Activated CD8-positive, alpha-beta T cell treated with anti-CD3 and anti-CD28 coated beads for 36 hours (primary cell): ENCODE measurements around the gene LRBA. TPM values are rescaled to one million over a fixed set of nuclear protein-coding genes. Genes with fewer than 3 reads are reported as not detected.

ENCODE experiments used
- ATAC-seq: fragments of 200-7000 bp; cut with Tn5 transposase; one replicate; pipeline ENCODE4 v1.10.0; 2021; ENCODE audit warnings: mild to moderate bottlenecking, moderate library complexity
- CTCF ChIA-PET: fragments of 350-600 bp; sonication (Branson Sonifier 250); formaldehyde crosslinking; loops from one replicate; lab custom pipeline; 2021; ENCODE audit warnings: antibody characterized with exemption; lab: Charles Lee
- POLR2A ChIA-PET: fragments of 350-600 bp; sonication (Branson Sonifier 250); formaldehyde crosslinking; loops from one replicate; lab custom pipeline; 2021; ENCODE audit warnings: antibody characterized with exemption; lab: Charles Lee
- DNase-seq: peaks from one replicate; pipeline ENCODE4 v3.0.0-alpha.2; 2020
- H3K27ac Mint-ChIP-seq: one replicate; pipeline ENCODE4 v1.8.0; 2021; ENCODE audit warnings: mild to moderate bottlenecking, mixed read lengths
- H3K27me3 Mint-ChIP-seq: one replicate; pipeline ENCODE4 v1.8.0; 2021; ENCODE audit warnings: mixed read lengths
- H3K36me3 Mint-ChIP-seq: one replicate; pipeline ENCODE4 v1.8.0; 2021; ENCODE audit warnings: low read depth, mixed read lengths
- H3K4me1 Mint-ChIP-seq: one replicate; pipeline ENCODE4 v1.8.0; 2021; ENCODE audit warnings: low read depth, mixed read lengths
- H3K4me3 Mint-ChIP-seq: one replicate; pipeline ENCODE4 v1.8.0; 2021; ENCODE audit warnings: mild to moderate bottlenecking, moderate library complexity, mixed read lengths
- H3K9me3 Mint-ChIP-seq: one replicate; pipeline ENCODE4 v1.8.0; 2021; ENCODE audit warnings: mixed read lengths
- intact Hi-C: fragments of 100-400 bp; cut with micrococcal nuclease; formaldehyde crosslinking; loops from one replicate; pipeline ENCODE4 v1.10.0; 2022
- total RNA-seq, 2 experiments: library from RNA; stranded (reverse); gene quantifications; one replicate each; pipeline ENCODE4 v1.2.3, GENCODE V29; 2021
- TF ChIP-seq, protein P1 (sequence below): fragments of 200-600 bp; IDR thresholded peaks from one replicate; pipeline ENCODE4 v1.8.0; 2022; ENCODE audit warnings: antibody characterized with exemption, mild to moderate bottlenecking

Gene LRBA
- total RNA-seq, 2 experiments from 2014 or later: 48.1 to 52.5 TPM

DNA sequence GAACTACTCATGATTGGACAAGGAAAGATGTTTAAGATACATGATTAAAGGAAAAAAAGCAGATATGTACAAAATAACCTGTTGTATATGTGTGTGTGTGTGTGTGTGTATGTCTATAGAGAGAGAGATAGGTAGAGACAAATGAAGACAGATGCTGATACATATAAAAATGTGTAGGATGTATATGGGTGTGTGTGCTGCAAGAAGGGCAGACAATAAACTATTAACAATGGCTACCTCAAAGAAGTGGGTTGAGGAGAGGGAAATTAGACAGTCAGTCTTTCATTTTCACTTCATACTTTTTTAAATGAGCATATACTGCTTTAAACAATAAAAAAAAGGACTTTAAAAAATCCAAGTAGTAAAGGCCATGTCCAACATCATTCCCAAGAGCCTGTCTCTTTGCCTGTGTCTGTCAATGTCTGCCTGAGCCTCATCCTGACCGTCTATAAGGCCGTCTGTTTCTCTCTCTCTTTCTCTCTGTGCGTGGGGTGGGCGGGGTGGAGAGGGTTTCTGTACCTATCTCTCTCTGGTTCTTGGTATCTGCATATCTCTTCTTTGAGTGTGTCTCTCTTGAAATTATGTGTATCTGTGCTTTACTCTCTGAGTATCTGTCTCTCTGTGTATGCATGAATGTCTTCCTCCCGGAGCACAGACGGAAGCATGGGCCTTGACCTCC, 62.8 kb downstream of the LRBA start:
- intact Hi-C loops: no loop called here
- ChIA-PET CTCF (no interaction called here), POLR2A (no interaction called here)
- TF ChIP-seq, protein P1, sequence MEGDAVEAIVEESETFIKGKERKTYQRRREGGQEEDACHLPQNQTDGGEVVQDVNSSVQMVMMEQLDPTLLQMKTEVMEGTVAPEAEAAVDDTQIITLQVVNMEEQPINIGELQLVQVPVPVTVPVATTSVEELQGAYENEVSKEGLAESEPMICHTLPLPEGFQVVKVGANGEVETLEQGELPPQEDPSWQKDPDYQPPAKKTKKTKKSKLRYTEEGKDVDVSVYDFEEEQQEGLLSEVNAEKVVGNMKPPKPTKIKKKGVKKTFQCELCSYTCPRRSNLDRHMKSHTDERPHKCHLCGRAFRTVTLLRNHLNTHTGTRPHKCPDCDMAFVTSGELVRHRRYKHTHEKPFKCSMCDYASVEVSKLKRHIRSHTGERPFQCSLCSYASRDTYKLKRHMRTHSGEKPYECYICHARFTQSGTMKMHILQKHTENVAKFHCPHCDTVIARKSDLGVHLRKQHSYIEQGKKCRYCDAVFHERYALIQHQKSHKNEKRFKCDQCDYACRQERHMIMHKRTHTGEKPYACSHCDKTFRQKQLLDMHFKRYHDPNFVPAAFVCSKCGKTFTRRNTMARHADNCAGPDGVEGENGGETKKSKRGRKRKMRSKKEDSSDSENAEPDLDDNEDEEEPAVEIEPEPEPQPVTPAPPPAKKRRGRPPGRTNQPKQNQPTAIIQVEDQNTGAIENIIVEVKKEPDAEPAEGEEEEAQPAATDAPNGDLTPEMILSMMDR: no peak
- peak; percentile 30 for ATAC-seq
- peaks cover 21% of the 10 kb centered on the region for H3K36me3 Mint-ChIP-seq
- peaks cover 6% of the 10 kb centered on the region for H3K9me3 Mint-ChIP-seq
- H3K27me3 Mint-ChIP-seq: no peaks in the 10 kb centered on the region
- peaks cover 58% of the 10 kb centered on the region for H3K4me1 Mint-ChIP-seq
- H3K4me3 Mint-ChIP-seq: no peak overlapping the region
- DNase-seq: no peak
- peak overlapping the region; percentile 0 for H3K27ac Mint-ChIP-seq

DNA sequence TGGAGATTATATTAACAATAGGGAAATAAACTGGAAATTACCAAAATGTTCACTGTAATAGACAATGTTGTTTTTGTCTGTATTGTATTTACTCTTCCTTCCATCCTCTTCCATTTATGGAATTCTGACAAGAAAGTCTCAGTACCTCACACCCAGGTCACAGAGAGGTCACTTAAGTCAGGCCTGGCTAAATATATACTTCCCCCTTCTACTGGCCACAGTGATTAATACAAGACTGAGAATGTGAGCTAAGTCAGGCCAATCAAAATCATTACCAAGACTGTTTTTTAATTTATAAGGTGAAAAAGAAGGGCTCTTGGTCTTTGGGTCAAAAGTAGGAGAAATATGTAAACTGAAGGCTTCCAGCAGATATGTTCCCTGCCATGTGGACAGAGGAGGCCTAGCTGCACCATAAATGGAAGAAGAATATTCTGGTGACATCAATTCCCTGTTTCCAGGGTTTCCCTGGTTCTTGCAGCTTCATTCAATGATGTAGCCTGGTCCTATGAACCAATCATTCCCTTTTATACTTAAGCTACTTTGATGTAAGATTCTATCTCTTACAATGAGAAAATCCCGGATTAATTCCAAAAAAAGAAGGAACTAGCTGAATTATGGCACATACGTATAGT, 64.3 kb downstream of the LRBA start:
- no peak for ATAC-seq
- CTCF ChIA-PET: interaction anchor here (1.1 to 1.2 kb wide), 2 partner anchors 10 to 37 kb away, joined by 3 read pairs; no protein-coding TSS in a partner anchor
- POLR2A ChIA-PET: interaction anchor here (0.5 kb wide), 1 partner anchor 150 kb away, joined by 3 read pairs; no protein-coding TSS in a partner anchor
- Mint-ChIP-seq H3K4me1 (peaks cover 50% of the 10 kb centered on the region), H3K4me3 (no peak overlapping the region), H3K36me3 (peaks cover 8% of the 10 kb centered on the region), H3K9me3 (no peaks in the 10 kb centered on the region), H3K27ac (no peak overlapping the region), H3K27me3 (no peaks in the 10 kb centered on the region)
- no peak for DNase-seq
- intact Hi-C loops: no loop called here
- TF ChIP-seq, protein P1: no peak

DNA sequence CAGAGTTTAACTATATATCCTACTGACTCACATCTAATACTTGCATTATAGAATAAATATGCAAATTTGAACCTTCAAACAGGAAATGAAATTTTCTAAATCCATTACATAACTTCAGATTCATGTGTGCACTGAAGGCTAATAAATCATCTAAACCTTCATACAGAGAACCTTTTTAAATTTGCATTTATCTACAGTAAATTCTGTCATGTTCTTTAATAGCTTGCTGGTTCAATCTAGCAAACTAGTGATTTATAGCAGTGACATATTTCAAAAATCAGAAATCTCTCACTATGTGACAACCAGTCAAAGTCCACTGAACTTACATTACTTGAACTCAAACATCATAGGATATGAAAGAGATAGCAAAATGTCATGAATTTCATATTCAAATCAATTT, 65.1 kb downstream of the LRBA start:
- intact Hi-C loops: no loop called here
- H3K36me3 Mint-ChIP-seq: peaks cover 6% of the 10 kb centered on the region
- ChIA-PET CTCF (interaction anchor here (0.7 to 1.1 kb wide), 2 partner anchors 11 to 414 kb away, joined by 3 read pairs; no protein-coding TSS in a partner anchor), POLR2A (no interaction called here)
- no peak for ATAC-seq
- no peaks in the 10 kb centered on the region for H3K9me3 Mint-ChIP-seq
- no peak overlapping the region for H3K4me3 Mint-ChIP-seq
- no peak for DNase-seq
- peaks cover 47% of the 10 kb centered on the region for H3K4me1 Mint-ChIP-seq
- TF ChIP-seq, protein P1: no peak
- H3K27ac Mint-ChIP-seq: no peak overlapping the region
- no peaks in the 10 kb centered on the region for H3K27me3 Mint-ChIP-seq

DNA sequence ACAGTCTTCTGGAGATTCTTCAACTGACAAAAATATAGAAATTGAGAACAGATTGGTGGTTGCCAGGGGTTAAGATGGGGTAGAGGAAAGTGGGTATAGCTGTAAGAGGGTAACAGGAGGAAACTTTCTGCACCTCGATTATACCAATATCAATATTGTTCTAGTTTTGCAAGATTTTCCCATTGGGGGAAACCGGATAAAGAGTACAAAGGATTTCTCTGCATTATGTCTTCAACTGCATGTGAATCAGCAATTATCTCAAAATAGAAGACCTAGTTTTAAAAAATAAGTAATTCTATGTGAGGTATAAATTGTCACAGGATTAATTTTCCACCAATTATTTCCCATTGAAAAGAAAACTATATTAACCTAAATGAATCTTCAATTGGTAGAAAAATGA, 65.7 kb downstream of the LRBA start:
- DNase-seq (no peak), ATAC-seq (no peak)
- ChIA-PET POLR2A (interaction anchor here (0.5 kb wide), 1 partner anchor 8 kb away, joined by 3 read pairs; no protein-coding TSS in a partner anchor), CTCF (interaction anchor here (0.7 to 1.1 kb wide), 2 partner anchors 12 to 415 kb away, joined by 3 read pairs; no protein-coding TSS in a partner anchor)
- Mint-ChIP-seq H3K9me3 (no peaks in the 10 kb centered on the region), H3K27ac (no peak overlapping the region), H3K4me3 (no peak overlapping the region), H3K4me1 (peaks cover 52% of the 10 kb centered on the region), H3K36me3 (peaks cover 5% of the 10 kb centered on the region), H3K27me3 (no peaks in the 10 kb centered on the region)
- TF ChIP-seq, protein P1: no peak
- intact Hi-C loops: no loop called here

DNA sequence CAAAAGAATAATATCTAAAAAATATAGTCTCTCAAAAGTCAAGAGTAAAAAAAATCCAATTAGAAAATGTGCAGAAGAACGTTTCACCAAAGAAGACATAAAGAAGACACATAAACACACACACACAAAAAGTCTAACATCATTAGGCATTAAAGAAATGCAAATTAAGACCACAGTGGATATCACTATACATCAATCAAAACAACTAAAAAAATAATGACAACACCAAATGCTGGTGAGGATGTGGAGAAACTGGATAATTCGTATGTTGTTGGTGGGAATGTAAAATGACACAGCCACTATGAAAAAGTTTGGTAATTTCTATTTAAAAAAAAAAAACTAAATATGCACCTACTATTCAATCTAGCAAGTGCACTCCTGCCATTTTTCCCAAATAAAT, 66.4 kb downstream of the LRBA start:
- H3K27ac Mint-ChIP-seq: no peak overlapping the region
- ChIA-PET POLR2A (interaction anchor here (0.5 kb wide), 1 partner anchor 9 kb away, joined by 3 read pairs; no protein-coding TSS in a partner anchor), CTCF (interaction anchor here (1.2 kb wide), 1 partner anchor 12 kb away, joined by 3 read pairs; no protein-coding TSS in a partner anchor)
- intact Hi-C loops: no loop called here
- TF ChIP-seq, protein P1: no peak
- no peaks in the 10 kb centered on the region for H3K9me3 Mint-ChIP-seq
- H3K4me3 Mint-ChIP-seq: no peak overlapping the region
- DNase-seq (no peak), ATAC-seq (no peak)
- peaks cover 6% of the 10 kb centered on the region for H3K36me3 Mint-ChIP-seq
- no peaks in the 10 kb centered on the region for H3K27me3 Mint-ChIP-seq
- peaks cover 55% of the 10 kb centered on the region for H3K4me1 Mint-ChIP-seq
